ENCODE results near the gene TAF11. TPM values are rescaled to one million over a fixed set of nuclear protein-coding genes. Genes with fewer than 3 reads are reported as not detected.

The TAF11 gene
- polyA plus RNA-seq, 2 of the 4 experiments (the other 2 are of a cell fraction) = 17.3 to 28.9 TPM

DNA sequence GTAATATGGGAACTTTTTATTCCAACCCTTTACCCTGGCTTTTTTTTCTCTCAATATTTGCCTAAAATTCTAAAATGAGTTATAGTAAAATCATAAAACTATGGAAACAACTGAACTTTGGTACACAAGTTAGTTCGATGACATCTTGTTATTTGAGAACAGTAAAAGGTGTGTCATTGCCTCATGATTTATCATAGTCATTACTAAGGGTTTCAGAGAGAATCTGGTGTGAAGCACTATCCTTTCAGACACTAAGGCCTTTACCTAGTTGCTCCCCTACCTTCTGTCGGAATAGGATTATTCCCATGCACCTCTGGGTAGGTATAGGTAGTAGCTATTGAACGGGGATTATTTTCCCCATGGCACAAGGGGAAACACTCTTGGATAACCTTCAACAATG is 11.4 kb downstream of the TAF11 start:
- H3K4me1 ChIP-seq = no peaks in the 10 kb centered on the region
- H3K4me2 ChIP-seq = no peak overlapping the region
- FAIRE-seq (no peak), ATAC-seq (no peak), DNase-seq (ENCODE audit: low read depth in 1 of 2, low spot score in 1 of 2) (no peak)
- no peak overlapping the region for H3K27ac ChIP-seq
- ChIA-PET CTCF (no interaction called here), POLR2A (no interaction called here)
- WGBS (ENCODE audit: missing lambda C conversion rate) = 85% methylated on average over 3 of the region's 3 CpGs
- TF ChIP-seq ZC3H11A (IDR thresholded peaks at IDR 0.05) (no peak), RFX5 (IDR thresholded peaks at IDR 0.05) (no peak), ZNF302 (CRISPR knock-in tag; IDR thresholded peaks at IDR 0.05) (no peak), RNF2 (IDR thresholded peaks at IDR 0.05; ENCODE audit: borderline replicate concordance, low read depth) (no peak), JUNB (IDR thresholded peaks at IDR 0.05) (no peak), HOXB13 (CRISPR knock-in tag; IDR thresholded peaks at IDR 0.05; ENCODE audit: low read depth) (no peak)
- TF ChIP-seq, protein P1, sequence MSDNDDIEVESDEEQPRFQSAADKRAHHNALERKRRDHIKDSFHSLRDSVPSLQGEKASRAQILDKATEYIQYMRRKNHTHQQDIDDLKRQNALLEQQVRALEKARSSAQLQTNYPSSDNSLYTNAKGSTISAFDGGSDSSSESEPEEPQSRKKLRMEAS (IDR thresholded peaks at IDR 0.05) = no peak
- H3K4me3 ChIP-seq = no peak overlapping the region
- H3K9me3 ChIP-seq = no peaks in the 10 kb centered on the region

DNA sequence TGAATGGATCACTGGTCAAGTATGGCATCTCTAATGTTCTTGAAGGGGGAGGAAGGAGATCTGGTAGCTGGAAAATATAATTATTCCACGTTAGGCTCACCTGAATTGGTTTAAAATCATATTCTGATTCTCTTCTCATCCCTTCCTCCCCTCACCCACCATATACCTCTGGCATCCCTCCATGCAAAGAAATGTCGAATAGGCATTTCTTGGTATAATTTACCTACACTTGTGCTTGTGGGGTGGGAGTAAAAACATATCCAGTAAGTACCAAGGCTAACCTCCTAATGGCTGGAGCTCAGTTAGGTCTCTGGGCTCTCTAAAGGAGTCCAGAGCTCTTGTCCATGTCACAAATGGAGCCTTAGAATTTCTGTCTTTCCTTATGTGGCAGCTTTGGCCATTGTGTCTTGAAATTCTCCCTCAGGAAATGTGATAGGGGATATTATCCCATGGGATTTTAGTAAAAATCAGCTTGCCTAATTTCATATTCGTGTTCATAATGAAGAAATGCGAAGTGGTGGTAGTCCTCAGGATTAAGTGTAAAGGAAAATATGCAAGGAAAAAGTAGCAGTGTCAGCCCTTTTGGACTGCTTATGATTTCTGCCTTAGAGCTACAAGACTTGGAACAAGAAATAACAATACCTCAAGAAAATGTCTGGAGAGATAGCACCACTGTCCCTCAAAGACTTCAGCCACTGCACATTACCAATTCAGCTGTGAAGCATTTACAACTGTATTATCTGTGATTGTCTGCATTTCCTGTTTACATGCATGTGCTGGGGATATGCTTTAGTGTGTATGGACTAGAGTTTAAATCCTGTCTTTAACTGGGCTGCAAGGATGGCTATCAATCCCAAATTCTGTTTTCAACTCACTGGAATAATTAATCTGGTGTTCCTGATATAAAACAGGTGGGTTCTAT is 12.3 kb downstream of the TAF11 start:
- no peaks in the 10 kb centered on the region for H3K4me1 ChIP-seq
- CTCF ChIA-PET = no interaction called here
- no peaks in the 10 kb centered on the region for H3K9me3 ChIP-seq
- POLR2A ChIA-PET = no interaction called here
- H3K4me3 ChIP-seq = no peak overlapping the region
- TF ChIP-seq ZFP36 (IDR thresholded peaks at IDR 0.05; ENCODE audit: borderline replicate concordance, partially characterized antibody) (no peak), ZC3H11A (IDR thresholded peaks at IDR 0.05) (no peak), PHF8 (IDR thresholded peaks at IDR 0.05; ENCODE audit: borderline replicate concordance, low read depth) (no peak), GATA3 (IDR thresholded peaks at IDR 0.05; ENCODE audit: borderline replicate concordance) (no peak), KDM5A (IDR thresholded peaks at IDR 0.05) (no peak), MAFK (IDR thresholded peaks at IDR 0.05; ENCODE audit: partially characterized antibody) (peak; percentile 26)
- no peak overlapping the region for H3K27ac ChIP-seq
- no peak for FAIRE-seq
- DNase-seq (ENCODE audit: low read depth in 1 of 2, low spot score in 1 of 2) = no peak
- WGBS (ENCODE audit: missing lambda C conversion rate) = 84% methylated on average over 4 of the region's 4 CpGs
- no peak overlapping the region for H3K4me2 ChIP-seq
- ATAC-seq = no peak

DNA sequence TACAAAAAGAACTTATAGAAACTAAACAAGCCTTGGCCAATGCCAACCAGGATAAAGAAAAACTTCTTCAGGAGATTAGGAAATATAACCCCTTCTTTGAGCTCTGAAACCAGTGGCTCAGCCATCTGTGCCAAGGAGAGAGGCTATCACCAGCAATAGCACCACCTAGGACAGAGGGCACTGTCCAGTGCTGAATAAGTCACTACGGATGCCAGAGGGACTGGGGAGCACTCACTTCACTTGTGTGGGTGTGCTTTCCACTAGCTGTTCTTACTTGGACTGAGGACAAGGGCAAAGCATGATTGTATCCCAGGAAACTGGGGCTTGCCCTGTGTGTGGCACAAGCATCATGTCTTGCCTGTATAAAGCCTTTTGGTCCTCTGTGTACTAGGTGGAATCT is 15.5 kb downstream of the TAF11 start:
- ATAC-seq (no peak), DNase-seq (ENCODE audit: low read depth in 1 of 2, low spot score in 1 of 2) (no peak), FAIRE-seq (no peak)
- ChIA-PET POLR2A (no interaction called here), CTCF (interaction anchor here (1.0 to 2.1 kb wide), 2 partner anchors 13 to 81 kb away, joined by 3 to 7 read pairs; partner anchors contain the start of gene BLTP3A)
- no peaks in the 10 kb centered on the region for H3K9me3 ChIP-seq
- 82% methylated on average over 1 of the region's 1 CpG for WGBS (ENCODE audit: missing lambda C conversion rate)
- H3K4me3 ChIP-seq = no peak overlapping the region
- H3K4me2 ChIP-seq = no peak overlapping the region
- TF ChIP-seq, protein P2, sequence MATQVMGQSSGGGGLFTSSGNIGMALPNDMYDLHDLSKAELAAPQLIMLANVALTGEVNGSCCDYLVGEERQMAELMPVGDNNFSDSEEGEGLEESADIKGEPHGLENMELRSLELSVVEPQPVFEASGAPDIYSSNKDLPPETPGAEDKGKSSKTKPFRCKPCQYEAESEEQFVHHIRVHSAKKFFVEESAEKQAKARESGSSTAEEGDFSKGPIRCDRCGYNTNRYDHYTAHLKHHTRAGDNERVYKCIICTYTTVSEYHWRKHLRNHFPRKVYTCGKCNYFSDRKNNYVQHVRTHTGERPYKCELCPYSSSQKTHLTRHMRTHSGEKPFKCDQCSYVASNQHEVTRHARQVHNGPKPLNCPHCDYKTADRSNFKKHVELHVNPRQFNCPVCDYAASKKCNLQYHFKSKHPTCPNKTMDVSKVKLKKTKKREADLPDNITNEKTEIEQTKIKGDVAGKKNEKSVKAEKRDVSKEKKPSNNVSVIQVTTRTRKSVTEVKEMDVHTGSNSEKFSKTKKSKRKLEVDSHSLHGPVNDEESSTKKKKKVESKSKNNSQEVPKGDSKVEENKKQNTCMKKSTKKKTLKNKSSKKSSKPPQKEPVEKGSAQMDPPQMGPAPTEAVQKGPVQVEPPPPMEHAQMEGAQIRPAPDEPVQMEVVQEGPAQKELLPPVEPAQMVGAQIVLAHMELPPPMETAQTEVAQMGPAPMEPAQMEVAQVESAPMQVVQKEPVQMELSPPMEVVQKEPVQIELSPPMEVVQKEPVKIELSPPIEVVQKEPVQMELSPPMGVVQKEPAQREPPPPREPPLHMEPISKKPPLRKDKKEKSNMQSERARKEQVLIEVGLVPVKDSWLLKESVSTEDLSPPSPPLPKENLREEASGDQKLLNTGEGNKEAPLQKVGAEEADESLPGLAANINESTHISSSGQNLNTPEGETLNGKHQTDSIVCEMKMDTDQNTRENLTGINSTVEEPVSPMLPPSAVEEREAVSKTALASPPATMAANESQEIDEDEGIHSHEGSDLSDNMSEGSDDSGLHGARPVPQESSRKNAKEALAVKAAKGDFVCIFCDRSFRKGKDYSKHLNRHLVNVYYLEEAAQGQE (IDR thresholded peaks at IDR 0.05) = peak; percentile 62
- no peak for TF ChIP-seq NR3C1 (IDR thresholded peaks at IDR 0.05)
- TF ChIP-seq, protein P3, sequence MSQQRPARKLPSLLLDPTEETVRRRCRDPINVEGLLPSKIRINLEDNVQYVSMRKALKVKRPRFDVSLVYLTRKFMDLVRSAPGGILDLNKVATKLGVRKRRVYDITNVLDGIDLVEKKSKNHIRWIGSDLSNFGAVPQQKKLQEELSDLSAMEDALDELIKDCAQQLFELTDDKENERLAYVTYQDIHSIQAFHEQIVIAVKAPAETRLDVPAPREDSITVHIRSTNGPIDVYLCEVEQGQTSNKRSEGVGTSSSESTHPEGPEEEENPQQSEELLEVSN (IDR thresholded peaks at IDR 0.05; ENCODE audit: borderline replicate concordance, low read depth) = no peak
- no peaks in the 10 kb centered on the region for H3K4me1 ChIP-seq
- no peak overlapping the region for H3K27ac ChIP-seq

Measured in A549 (cell line).